ENCODE data around the gene TAF3.

TAF3 gene

DNA sequence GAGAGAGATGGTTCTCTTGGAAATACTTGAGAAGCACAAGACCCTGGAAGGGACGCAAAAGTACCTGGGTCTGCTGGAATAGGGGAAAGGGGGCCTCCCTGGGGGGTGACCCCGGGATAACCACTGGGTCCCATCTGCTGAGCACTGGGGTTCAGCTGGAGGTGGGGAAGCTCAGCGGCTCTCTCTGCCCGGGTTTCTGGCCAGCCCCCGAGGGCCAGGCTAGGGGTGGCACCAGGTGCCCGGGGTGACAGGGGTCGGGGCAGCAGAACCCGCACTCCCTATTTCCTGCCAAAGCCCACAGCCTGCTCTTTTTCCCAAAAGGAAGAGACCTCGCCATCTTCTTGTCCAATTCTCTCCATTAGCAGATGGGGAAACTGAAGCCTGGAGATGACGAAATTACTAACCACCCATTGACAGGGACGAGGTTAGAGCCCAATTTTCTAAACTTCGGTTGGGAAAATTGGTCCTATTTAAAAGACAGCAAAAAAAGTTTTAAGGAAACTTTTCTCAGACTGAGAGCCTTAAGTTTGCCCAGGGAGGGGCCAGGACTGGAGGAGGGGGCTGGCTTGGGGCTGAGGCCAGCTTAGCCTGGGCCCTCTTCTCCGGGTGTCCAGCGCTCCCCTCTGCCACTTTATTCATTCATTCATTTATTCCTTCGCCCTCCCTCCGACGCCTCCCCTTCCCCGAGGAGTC, 218.3 kb downstream of the TAF3 start:
- no peak for DNase-seq

DNA sequence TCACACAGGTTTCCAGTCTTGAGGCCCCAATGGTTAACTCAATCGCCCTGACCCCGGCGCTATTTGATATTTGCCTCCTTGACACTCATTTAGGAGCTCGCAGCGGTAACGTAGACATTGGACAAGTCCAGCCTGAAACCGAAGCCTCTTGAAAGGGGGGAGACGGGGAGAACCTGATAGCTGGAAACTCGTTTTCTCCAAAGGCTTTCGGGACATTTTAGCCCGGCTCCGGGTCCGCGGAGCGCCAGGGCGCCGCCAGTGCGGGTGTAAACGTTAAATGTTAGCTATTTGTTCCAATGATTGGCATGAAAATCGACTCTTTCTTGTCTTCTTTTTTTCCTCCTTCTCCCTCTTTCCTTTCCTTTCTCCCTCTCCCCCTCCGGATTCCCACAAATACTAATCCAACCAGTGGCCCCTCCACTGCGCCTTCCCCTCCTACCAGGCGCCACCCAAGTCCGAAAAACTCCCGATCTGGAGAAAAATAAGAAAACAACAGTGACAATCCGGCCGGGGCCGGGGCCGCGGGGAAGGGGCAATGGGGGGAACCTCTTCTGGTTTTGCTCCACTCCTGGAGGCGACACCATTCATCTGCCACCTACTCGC, 219.0 kb downstream of the TAF3 start:
- no peak for DNase-seq

DNA sequence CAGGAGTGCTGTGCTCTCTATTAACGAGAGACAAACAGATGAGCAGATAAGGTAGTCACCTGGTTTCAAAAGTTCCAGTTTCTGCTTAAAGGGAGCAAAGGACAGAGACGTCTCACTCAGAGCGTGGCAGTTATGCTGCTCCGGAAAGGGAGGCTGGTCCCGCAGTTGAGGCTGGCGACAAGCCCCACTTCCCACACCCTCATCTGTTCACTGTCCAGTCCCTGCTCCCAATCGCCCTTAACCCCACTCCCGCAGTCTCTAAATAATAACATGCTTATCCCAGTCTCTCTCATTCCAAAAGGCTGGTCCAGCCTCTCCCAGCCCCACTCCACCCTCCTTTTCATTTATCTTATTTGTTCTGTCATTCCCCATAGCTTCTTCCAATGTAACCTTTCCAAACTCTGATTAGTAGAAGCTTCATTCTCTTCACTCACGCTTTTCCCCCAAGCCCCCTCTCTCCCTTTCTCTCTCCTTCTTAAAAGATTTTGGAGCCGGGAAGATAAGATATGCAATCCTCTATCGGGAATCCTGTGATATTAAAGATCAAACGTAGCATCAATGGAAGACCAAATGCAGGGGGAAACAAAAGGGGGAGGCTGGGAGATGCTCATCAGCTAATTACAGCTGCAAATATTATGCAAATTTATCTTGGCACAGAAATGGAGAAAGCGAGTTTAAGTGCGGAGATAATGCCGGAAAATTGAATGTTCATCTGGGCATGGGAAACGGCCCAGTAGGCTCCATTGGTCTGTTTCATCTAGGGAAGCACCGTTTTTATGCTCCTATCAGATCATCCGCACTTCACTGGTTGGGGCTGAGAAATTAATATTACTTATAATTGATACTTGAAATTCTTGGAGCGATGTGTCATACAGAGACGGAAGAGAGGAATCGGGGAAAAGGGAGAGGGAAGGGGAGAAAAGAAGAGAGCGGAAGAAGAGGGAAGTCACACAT, 219.9 kb downstream of the TAF3 start:
- no peak for DNase-seq

DNA sequence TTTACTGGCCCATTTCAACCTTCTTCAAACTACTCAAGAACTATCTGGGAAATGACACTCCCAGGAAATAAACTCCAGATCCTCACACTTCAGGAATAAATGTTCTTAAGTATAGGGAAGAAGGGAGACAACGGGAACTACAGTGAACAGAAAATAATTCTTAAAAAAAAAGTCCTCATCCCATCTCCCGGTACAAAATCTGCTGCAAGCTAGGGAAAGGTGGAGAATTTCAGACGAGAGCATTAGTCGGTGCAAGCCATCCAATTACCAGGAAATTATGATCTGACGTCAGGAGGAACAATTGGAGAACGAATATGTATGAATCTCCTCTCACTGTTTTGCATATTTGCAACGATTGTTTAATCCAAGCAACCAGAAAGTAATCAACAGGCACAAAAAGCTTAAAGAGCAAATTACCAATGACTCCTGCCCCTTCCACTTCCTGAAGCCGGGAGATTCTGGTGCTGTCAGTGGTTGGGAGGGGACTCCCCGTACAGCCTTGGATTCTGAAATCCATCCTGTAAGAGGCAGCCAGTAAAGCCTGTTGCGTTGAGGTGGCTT, 221.1 kb downstream of the TAF3 start:
- DNase-seq: no peak

DNA sequence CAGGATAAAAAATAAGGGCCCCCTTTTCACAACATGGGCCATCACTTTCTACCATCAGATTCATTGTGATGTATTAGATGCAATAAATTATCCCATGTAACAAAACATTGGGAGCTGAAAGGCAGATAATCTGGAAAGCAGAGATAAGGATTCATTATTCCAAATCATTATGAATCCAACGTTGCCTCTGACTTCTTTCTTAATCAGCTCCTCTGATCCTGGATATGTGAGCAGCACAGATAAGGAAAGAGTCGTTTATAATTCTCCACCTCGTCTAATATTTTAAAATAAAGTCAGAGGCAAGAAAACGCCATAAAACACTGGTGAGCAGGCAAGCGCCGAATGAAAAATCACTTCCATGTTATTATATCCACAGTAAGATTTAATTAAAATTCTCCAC, 222.3 kb downstream of the TAF3 start:
- no peak for DNase-seq

DNA sequence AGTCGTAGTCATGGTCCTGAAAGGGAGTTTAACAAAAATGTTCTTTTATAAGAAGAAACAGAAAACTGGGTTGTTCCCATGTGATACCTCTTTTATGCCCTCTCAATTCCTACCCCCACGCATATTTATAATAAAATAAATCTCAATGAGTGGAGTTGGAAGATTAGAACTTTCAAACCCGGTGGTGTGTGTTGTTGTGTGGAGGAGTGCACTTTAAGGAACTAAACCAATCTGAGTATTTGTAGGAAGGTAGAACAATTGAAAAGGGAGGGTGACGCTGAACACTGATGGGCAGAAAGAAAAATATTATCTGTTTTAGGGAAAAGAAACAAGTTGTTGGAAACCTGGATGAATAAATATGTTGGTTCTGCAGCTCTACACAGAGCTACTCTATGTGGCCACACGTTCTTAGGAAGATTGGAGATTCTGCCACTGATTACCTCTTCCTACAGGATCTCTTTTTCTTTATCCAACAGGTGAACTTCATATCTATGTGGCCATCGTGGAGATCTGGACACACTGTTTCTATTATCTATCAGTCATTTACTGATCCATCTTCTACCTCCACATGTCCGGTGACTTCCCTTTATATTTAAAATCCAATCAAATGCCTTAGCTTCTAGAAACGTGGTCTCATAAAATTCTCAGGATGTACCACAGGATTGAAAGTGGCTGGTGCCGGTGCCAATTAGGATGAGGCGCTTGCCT, 223.1 kb downstream of the TAF3 start:
- DNase-seq: no peak

DNA sequence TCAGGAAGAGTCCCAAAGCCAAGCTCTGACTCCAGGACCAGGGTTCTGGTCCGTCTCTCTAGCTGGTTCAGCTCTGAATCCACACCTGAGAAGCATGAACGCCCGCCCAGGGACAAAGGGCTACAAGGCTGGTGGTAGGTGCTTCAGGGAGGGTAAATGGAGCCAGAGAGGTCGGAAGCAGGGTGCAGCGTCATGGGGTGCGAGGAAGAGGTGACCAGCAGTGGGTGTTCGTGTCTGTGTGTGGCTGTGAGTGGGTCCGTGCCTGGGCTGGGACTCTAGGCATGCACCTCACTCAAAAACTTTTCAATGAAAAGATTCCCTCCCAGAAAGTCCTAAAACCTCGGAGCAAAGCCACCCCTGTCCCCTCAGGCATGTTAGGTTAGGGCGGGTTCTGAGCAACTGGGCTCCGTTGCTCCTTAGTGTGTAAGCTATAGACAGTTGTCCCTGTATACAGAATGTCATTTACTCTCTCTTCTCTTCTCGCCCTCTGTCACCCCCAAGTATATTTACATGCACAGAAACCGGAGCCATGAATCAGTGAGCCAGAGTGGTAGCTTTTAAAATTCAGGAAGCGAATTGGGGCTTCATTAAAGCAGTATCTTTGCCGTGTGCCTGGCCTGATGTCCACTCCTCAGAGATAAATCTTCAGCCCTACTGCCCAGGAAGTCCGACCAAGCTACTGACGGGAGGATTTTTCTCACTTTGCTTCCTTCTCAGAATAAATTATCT, 223.9 kb downstream of the TAF3 start:
- DNase-seq: no peak

DNA sequence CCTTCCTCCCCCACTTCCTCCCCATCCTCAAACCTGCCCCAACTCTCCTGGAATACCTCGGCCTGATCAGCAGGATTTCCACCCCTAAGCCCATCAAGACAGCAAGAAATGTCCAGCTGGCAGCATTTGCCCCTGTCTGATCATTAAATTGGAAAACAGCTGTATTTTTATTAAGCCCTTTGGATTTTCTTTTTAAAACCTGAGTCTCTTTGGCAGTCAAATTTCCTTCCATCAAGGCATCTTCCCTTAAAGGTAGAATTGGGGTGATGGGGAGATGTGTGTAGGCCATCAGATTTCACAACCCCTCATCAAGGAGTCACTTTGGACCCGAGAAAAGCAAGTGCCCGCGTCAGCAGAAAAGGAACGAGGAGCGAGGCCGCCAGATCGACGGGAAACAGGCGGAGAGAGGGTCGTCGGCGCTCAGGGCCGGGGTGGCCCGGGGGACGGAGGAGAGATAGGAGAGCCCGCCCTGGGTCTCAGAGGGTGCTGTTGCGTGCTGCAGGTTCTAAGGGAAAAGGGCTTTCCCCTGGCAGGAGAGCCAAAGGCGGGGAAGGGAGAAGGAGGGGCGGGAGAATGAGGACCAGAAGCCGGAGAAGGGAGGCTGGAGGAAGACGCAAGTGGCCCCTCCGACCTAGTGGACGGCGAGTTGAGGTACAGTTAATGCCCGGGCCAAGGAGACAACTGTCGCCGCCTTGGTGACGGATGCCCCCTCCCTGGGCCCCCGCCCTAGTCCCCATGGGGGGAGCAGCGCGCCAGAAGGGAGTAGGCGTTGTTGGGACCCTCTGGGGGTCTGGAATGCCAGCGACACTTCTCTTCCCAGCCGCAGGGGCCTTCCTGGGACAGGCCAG, 224.6 kb downstream of the TAF3 start:
- DNase-seq: no peak

DNA sequence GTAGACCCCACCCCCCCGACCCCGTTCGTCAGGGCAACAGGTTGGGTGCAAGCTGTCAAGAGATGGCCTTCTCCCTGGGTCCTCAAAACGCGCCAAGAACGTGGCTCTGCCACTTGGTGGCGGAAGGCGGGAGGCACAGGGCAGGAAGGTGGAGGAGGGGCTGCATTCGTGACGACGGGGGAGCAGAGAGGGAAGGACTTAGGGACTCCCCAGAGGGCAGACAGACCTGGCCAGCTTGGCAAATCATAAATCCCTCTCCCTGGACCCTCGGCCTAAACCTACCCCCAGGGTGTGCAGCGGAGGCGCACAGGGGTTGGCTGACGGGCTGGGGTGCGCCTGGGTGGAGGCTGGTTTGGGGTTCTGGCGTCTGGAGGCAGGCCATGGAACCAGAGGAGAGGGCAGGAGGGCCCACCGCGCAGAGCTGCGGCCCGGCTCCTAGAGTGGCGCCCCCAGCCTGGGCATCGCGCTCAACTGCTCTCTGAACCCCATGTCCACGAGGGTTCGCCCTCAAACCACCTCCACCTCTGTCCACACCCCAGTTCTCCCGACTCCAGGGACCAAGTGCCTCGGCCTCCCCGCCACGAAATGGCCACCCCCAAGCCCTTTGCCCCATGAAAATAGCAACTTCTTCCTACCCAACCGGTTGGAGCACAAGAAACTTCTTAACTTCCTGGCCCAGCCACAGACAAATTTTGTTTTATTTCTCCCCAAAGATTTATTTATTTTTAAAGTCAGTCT, 225.4 kb downstream of the TAF3 start:
- DNase-seq: no peak

DNA sequence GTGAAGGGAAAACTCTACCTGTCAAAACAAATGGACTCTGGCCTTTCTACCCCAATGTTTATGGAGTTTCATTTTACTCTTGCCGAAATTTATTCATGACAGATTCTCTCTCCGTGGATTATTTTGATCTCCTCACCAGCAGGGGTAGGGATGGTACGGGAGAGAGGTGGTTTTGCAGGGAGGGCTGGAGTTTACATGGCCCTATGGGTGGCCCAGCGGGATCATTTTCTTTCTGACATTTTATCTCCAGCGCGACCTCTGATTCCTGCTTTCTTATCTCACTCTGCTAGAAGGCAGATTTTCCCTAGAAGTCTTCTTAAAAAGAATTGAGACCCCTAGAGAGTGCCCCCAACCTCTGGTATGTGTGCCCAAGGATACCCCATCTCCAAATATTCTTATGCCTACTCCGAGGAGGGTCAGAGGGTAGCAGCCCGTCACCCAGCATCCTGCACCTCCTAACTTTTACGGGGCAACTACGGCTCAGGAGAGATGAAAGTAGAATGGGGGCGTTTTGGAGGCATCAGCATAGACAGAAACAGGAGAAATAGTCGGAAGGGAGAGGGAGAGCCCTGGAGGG, 226.1 kb downstream of the TAF3 start:
- DNase-seq: no peak

DNA sequence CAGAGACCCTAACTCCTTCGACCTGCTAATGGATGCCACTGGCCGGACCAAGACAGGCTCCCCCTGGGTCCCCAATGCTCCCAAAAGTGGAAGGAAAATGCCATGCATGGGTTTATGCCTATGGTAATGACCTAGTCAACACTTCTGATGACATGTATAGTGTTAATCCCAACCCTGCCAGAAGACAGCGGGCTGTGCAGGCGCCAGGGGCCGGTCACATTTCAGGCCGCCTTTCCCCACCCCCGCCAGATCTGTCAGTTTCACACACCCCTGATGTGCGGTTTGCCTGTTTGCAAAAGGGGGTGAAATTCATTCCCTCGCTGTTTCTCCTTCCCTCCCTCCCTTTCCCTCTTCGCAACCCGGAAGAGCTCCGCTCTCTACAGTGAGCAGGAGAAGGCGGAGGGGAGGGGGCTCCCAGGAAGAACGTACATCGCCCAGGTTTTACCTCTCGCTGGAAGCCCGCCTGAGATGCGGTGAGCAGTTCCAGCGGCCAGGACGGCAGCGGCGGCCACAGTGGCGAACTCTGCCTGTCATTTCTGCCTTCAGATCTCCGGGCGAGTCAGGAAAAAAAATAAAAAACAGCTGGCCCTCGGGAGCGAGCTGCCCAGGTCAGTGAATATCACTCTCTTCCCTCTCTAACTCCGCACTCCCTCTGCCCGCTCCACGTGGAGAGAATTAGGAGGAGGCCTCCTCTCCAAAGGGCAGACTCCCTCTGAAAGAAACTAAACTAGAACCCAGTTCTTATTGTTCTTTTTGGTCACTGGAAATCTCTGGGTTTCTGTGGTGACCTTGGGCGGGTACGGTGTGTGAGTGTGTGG, 226.8 kb downstream of the TAF3 start:
- DNase-seq: no peak

DNA sequence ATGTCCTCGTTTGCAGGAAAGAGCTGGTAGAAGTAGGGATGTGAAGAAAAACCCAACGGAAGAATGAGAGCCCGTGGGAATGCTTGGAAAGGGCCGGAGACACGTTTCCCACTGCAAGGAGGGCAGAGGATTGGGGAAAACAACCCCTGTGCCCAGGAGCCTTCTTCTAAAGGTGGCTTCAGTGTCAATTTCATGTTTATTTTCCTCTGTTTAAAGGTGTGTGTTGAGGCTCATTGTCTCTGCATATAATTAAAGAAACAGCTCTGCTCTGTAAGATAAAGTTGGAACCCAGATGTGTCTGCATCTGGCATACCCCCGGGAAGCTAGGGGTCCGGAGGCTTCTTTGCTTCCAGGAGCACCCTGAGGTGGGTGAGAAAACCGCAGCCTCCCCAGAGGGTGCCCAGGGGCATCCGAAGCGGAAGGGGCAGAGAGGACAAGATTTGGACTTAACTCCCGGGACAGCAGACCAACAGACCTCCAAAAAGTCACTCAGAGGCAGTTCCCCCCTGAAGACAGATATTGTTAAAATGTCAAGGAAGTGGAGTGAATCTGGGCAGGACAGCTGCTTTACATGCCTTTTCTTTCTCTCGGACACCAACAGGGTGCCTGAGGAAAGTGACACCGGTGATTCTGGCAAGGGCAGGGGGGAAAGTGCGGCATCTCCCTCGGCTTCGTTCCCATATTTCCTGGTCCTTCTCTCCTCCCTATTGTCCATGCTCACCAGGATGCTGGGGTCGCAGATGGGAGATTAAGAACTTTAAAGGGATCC, 227.6 kb downstream of the TAF3 start:
- DNase-seq: no peak

DNA sequence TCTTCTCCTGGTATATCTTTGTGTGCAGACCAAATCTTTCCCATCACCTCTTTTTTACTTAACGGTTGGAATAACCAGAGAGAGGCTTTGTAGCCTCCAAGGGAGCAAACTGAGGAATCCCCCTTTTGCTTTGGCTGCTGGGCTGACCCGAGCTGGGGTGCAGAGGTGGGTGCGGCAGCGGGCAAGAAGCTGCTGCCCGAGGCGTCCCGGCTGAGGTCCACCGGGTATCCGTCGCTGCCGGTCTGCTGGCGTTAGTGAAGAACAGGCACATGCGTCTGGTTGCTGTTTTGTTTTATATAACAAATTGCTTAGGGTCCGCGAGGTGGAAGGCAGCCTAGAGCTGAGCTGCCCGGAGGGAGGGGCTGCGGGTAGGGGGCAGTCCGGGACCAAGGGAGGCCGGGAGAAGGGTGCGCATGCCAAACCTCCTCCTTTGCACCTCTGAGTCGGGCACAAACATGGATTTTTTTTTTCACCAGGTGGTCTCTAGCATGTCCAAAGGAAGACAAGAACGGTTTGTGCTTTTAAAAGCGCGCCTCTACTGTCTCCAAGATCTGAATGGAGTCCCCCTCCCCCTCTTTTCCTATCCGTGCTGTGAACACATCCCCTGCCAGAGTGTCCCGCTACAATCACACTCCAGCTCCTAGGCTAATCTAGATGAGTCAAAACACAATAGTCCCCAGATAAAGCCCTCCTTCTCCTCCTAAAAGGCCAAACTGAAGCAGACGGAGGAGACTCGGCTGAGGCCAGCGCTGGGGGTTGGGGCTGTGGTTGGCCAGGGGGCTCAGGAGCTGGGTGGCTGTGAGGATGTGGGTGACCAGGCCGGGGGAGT, 229.4 kb downstream of the TAF3 start:
- no peak for DNase-seq

DNA sequence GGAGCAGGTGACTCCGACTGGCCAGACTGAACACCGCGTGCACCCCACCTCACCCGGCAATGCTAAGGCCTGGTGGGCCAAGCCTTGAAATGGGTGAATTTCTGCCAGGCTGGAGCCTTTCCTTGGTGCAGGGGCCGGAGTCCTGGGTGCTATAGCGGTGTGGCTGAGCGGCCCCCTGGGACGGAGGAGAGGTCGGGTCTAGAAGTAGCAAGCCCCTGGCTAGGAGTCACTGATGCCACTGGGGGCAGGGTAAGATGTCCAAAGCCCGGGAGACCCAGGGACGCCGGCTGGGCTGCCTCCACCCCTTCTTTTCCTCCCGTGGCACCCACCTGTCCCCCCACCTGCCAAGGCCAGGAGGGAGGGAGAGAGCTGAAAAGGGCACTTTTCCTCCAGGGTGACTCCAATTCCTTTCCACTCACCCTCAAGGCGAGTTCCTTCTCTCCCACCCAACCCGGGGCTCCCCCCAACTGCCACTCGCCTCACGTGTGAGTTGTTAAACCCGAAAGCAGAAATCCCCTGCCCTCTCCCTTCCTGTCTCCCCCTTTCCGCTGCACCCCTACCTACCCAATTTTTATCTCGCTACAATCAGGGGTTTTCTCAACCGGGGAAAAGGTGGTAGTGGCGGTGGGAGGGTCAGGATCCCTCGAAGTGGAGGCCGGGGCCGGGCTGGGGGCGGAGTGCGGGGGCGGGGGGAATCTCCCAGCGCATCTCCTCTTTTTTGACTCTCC, 230.1 kb downstream of the TAF3 start:
- no peak for DNase-seq

DNA sequence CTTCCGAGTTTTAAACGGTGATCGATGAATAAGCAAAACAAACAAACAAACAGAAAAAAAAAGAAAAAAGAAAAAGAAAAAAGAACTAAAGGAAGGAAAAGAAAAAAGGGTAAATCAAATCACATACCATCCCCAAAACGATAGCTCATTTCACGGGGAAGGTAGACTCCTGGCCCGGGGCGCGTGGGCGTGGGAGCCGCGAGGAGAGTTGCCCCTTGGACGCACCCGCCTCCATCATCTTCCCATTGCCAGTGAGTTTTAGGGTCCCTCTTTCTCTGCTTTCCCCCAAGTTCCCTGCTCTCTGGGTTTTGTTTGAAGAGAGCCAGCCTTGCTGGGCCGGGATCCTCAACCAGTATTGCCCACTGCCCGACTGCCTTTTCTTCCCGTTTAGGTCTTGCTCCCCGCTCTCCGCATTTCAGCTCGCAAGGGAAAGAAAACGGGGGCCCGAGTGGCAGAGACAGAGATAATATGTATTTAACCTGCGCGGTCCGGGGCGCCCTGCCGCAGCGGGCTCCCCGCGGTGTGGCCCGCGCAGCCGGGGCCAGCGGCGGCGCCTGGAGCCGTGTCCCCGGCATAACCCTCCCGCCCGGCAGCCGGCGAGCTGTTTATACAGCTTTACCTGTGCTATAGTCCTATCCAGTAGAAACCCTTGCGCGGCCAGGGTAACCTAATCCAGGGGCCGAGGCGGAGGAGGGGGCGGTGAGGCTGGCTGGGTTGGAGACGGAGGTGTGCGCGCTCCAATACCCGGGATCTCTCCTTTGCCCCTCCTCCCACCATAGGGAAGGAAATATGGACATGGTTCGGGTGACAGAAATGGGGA, 230.9 kb downstream of the TAF3 start:
- no peak for DNase-seq

Measured in NCI-H226 (cell line).